Ishikawa (cell line): ENCODE results near the gene SLC27A1.

Experiments
- CEBPB ChIP-seq: IDR thresholded peaks from 2 replicates; pipeline ENCODE4 v1.6.1; 2012
- CREB1 ChIP-seq: IDR thresholded peaks from 2 replicates; pipeline ENCODE4 v1.6.1; 2012; ENCODE audit warnings: low read depth
- EGR1 ChIP-seq: IDR thresholded peaks from 2 replicates; pipeline ENCODE4 v1.6.1; 2012
- EP300 ChIP-seq: IDR thresholded peaks from 2 replicates; pipeline ENCODE4 v1.6.1; 2012; ENCODE audit warnings: borderline replicate concordance
- FOXM1 ChIP-seq: IDR thresholded peaks from 2 replicates; pipeline ENCODE4 v1.6.1; 2012; ENCODE audit warnings: low read depth, borderline replicate concordance
- MAX ChIP-seq: IDR thresholded peaks from 2 replicates; pipeline ENCODE4 v1.6.1; 2012
- NFIC ChIP-seq: IDR thresholded peaks from 2 replicates; pipeline ENCODE4 v1.6.1; 2012
- RAD21 ChIP-seq: IDR thresholded peaks from 2 replicates; pipeline ENCODE4 v1.6.1; 2012; ENCODE audit warnings: low read depth
- REST ChIP-seq: IDR thresholded peaks from 2 replicates; pipeline ENCODE4 v1.6.1; 2012; ENCODE audit warnings: low read depth, mild to moderate bottlenecking
- TAF1 ChIP-seq: IDR thresholded peaks from 2 replicates; pipeline ENCODE4 v1.6.1; 2012; ENCODE audit warnings: low read depth, mild to moderate bottlenecking
- TCF12 ChIP-seq: IDR thresholded peaks from 2 replicates; pipeline ENCODE4 v1.6.1; 2012; ENCODE audit warnings: low read depth
- TEAD4 ChIP-seq: IDR thresholded peaks from 2 replicates; pipeline ENCODE4 v1.6.1; 2012
- USF1 ChIP-seq: IDR thresholded peaks from 2 replicates; pipeline ENCODE4 v1.6.1; 2012
- YY1 ChIP-seq: IDR thresholded peaks from 2 replicates; pipeline ENCODE4 v1.6.1; 2012; ENCODE audit warnings: low read depth
- ZBTB7A ChIP-seq: IDR thresholded peaks from 2 replicates; pipeline ENCODE4 v1.6.1; 2012; ENCODE audit warnings: low read depth

The SLC27A1 gene

GRCh38 chr19:17467471-17468301 is 2.6 kb upstream of the SLC27A1 start:
- TF ChIP-seq FOXM1 (no peak), REST (no peak), CREB1 (no peak), YY1 (no peak), RAD21 (no peak), TEAD4 (no peak), EGR1 (no peak), TCF12 (no peak), USF1 (no peak), NFIC (no peak), MAX (no peak), EP300 (no peak), TAF1 (no peak), ZBTB7A (no peak), CEBPB (no peak)

- TF ChIP-seq NFIC (no peak), MAX (no peak), TCF12 (no peak), EGR1 (no peak), CEBPB (no peak), USF1 (no peak), TEAD4 (no peak)
Observed at GRCh38 chr19:17468302-17469091, 1.8 kb upstream of the SLC27A1 start.

- TF ChIP-seq YY1 = no peak
- no peak for TF ChIP-seq NFIC
- TF ChIP-seq TCF12 = no peak
- no peak for TF ChIP-seq USF1
- no peak for TF ChIP-seq CEBPB
- TF ChIP-seq EGR1 = no peak
- TF ChIP-seq TEAD4 = no peak
- TF ChIP-seq MAX = no peak
- TF ChIP-seq ZBTB7A = no peak
- TF ChIP-seq EP300 = no peak
- no peak for TF ChIP-seq FOXM1
- TF ChIP-seq TAF1 = no peak
- no peak for TF ChIP-seq RAD21
- no peak for TF ChIP-seq CREB1
- TF ChIP-seq REST = no peak
Observed at GRCh38 chr19:17469092-17469480, 1.2 kb upstream of the SLC27A1 start.

- TF ChIP-seq REST = no peak
- no peak for TF ChIP-seq EP300
- TF ChIP-seq NFIC = no peak
- no peak for TF ChIP-seq TCF12
- peak; percentile 82 for TF ChIP-seq MAX
- no peak for TF ChIP-seq RAD21
- no peak for TF ChIP-seq ZBTB7A
- no peak for TF ChIP-seq CEBPB
- no peak for TF ChIP-seq CREB1
- no peak for TF ChIP-seq FOXM1
- TF ChIP-seq EGR1 = no peak
- TF ChIP-seq USF1 = peak; percentile 79
- TF ChIP-seq TEAD4 = no peak
- no peak for TF ChIP-seq TAF1
- no peak for TF ChIP-seq YY1
Observed at GRCh38 chr19:17469481-17470067, 750 bp upstream of the SLC27A1 start.
